Activated T-helper 1 cell treated with anti-CD3 and anti-CD28 coated beads, Interleukin-12 subunit alpha, Interleukin-12 subunit beta, Interleukin-2, Interleukin-4 antibody, amounts not matched to agents 30 ng/mL and 10 ng/mL and 1 ng/mL, durations not matched to agents 14 hours and 24 hours and 36 hours (primary cell): ENCODE measurements around the gene CD200. TPM values are rescaled to one million over a fixed set of nuclear protein-coding genes. Genes with fewer than 3 reads are reported as not detected.
A peak's percentile ranks its signal among the peaks of the same experiment; 100 is the strongest.

ENCODE experiments used
- DNase-seq: peaks from one replicate; pipeline ENCODE4 v3.0.0; 2021; ENCODE audit warnings: low spot score
- H3K27ac Mint-ChIP-seq: one replicate; pipeline ENCODE4 v1.8.0; 2021; ENCODE audit warnings: mild to moderate bottlenecking, mixed read lengths
- H3K27me3 Mint-ChIP-seq: one replicate; pipeline ENCODE4 v1.8.0; 2022; ENCODE audit warnings: mild to moderate bottlenecking, moderate library complexity, mixed read lengths; ENCODE audit not compliant: insufficient read depth
- H3K36me3 Mint-ChIP-seq: one replicate; pipeline ENCODE4 v1.8.0; 2021; ENCODE audit warnings: low read depth, mixed read lengths
- H3K4me1 Mint-ChIP-seq: one replicate; pipeline ENCODE4 v1.8.0; 2021; ENCODE audit warnings: low read depth, mixed read lengths
- H3K4me3 Mint-ChIP-seq: one replicate; pipeline ENCODE4 v1.8.0; 2021; ENCODE audit warnings: mild to moderate bottlenecking, moderate library complexity, mixed read lengths
- H3K9me3 Mint-ChIP-seq: one replicate; pipeline ENCODE4 v1.8.0; 2021; ENCODE audit warnings: mixed read lengths
- intact Hi-C: fragments of 100-400 bp; cut with micrococcal nuclease; formaldehyde crosslinking; loops from one replicate; pipeline ENCODE4 v1.15.1; 2024
- total RNA-seq: library from RNA; stranded (reverse); gene quantifications from 2 replicates; pipeline ENCODE4 v1.2.3, GENCODE V29; 2022

CD200 gene
- total RNA-seq, 1 donor from 2014 or later, result 141 TPM

DNA sequence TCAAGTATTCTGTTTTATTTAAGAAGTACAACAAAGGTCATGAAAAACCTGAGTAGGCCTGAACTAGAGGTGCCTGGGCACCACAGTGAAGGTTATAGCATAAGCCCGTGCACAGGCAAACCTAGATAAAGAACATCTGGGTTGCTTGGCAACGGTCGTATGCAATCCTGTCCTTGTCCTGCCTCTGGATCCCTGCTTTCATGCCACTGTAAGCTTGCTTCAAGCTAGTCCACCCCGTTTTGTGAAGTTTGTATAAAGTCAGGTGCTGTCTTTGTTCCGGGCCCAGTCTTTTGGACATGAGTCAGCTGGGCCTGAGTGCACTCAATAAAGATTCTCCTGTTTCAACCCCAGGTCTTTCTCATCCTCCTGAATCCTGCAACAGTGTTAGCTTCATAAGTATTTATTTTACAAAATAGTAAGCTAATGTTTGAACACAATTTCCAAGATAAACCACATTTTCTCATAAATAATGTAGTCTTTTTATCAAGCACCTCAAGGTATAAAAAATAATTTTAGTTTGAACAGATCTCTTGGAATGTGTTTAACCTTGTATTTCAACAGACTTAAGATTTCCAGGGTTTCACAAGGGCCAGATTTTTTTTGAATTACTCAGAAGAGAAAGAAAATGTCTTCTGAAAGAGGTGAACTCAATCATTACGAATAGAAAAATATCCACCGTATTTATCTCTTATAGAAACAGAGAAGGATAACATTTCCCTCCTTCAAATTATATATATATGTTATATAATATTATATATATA lies 24.6 kb upstream of the CD200 start:
- H3K9me3 Mint-ChIP-seq, result no peaks in the 10 kb centered on the region

DNA sequence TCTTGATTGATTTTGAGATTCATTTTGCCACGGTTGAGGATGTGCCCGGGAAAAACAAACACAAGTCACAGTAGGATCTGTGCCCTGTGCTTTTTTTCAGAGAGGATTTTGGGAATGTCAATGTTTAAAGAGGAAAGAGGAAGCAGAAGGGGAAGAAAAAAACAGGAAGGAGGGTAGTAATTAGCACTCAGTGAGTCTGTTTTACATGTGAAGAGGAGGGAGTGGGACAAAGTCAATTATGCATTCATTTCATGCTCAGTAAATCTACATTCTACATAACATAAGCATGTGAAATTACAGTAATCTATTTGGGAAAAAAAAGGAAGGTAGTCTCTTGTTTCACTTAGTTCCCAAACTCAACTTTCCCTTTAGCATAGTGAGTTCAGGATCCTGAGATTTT lies 18.3 kb upstream of the CD200 start:
- Mint-ChIP-seq H3K9me3 (peaks cover 13% of the 10 kb centered on the region), H3K27ac (no peak overlapping the region), H3K27me3 (no peaks in the 10 kb centered on the region), H3K36me3 (peaks cover 3% of the 10 kb centered on the region), H3K4me3 (no peak overlapping the region), H3K4me1 (no peaks in the 10 kb centered on the region)
- DNase-seq, result no peak
- intact Hi-C loops, result no loop called here

More for the DNA sequence above, 24.6 kb upstream of the CD200 start:
- no peak for DNase-seq
- Mint-ChIP-seq H3K36me3 (no peaks in the 10 kb centered on the region), H3K27me3 (no peaks in the 10 kb centered on the region), H3K4me3 (no peak overlapping the region), H3K4me1 (no peaks in the 10 kb centered on the region), H3K27ac (no peak overlapping the region)
- intact Hi-C loops, result no loop called here

DNA sequence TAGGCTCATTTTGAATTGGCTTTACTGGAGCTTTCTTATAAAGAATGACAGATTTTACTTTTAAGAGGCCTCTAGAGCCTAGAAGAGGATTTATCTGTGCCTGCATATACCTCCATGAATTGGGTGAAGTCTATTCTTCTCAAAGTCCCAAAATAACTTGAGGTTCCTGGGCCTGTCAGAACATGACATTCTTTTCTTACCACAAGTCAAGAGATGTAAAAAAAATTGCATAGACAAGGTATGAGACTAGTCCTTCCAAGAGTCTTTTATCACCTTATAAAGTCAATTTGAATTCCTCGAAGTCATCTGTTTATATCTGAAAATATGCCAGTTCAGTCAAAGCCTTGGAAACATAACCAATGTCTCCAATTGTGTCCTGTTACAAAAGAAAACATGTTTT lies 17.2 kb upstream of the CD200 start:
- DNase-seq, result no peak
- H3K27ac Mint-ChIP-seq, result no peak overlapping the region
- no peaks in the 10 kb centered on the region for H3K27me3 Mint-ChIP-seq
- intact Hi-C loops, result no loop called here
- no peak overlapping the region for H3K4me3 Mint-ChIP-seq
- peaks cover 6% of the 10 kb centered on the region for H3K4me1 Mint-ChIP-seq
- H3K36me3 Mint-ChIP-seq, result peaks cover 3% of the 10 kb centered on the region
- peaks cover 13% of the 10 kb centered on the region for H3K9me3 Mint-ChIP-seq

- H3K36me3 Mint-ChIP-seq, result peaks cover 2% of the 10 kb centered on the region
- peaks cover 6% of the 10 kb centered on the region for H3K4me1 Mint-ChIP-seq
- H3K4me3 Mint-ChIP-seq, result no peak overlapping the region
- H3K27ac Mint-ChIP-seq, result no peak overlapping the region
- H3K27me3 Mint-ChIP-seq, result peaks cover 2% of the 10 kb centered on the region
- peaks cover 9% of the 10 kb centered on the region for H3K9me3 Mint-ChIP-seq
- intact Hi-C loops, result no loop called here
- no peak for DNase-seq
Observed at GRCh38 chr3:112319516-112320276, 13.3 kb upstream of the CD200 start.

DNA sequence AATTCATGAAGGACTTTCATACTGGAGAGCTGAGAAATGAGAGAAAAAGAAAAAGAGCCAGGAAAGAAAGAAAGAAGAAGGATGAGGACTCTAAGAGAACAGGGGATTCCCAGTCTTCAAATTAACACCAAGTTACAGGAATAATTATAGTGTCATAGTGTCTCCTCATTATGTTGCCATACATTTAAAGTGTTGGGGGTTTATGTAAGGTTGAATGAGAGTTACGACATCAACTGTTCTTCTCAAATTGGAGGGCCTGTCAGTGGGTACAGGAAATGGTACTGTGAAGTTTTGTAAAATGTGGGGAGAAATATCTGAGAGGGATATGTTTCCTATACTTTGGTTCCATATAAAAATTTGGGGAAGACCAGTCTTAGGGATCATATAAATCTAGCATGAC lies 12.3 kb upstream of the CD200 start:
- Mint-ChIP-seq H3K36me3 (no peaks in the 10 kb centered on the region), H3K4me1 (peaks cover 6% of the 10 kb centered on the region), H3K4me3 (no peak overlapping the region), H3K27me3 (peaks cover 2% of the 10 kb centered on the region), H3K27ac (no peak overlapping the region), H3K9me3 (peaks cover 6% of the 10 kb centered on the region)
- no peak for DNase-seq
- intact Hi-C loops, result no loop called here

GRCh38 chr3:112321867-112322652 lies 10.9 kb upstream of the CD200 start:
- Mint-ChIP-seq H3K36me3 (no peaks in the 10 kb centered on the region), H3K4me3 (no peak overlapping the region)

DNA sequence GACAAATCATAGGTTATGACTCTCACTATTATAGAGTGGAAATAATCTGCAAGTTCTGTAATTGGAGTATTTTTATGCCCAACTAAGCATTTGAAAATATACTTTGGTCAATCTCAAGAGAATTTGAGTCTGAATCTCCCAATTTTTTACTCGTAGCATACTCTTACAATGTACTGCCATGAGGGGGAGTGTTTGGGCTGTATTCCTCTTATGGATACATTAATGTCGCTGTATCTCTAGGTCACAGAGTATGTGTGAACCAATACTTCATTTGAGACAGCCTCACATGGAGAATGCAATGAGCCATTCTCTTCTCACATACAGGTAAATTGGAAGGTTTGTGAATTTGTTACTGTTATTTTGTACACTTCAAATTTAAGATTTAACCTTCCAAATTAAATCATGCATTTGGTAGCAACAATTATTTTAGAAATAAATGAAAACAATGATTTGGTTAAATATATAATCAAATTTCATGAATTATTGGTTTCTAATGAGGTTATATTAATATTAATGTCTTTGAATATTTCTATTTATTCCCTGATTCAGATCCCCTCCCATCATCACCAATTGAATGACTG lies 5.5 kb upstream of the CD200 start:
- Mint-ChIP-seq H3K27ac (no peak overlapping the region), H3K4me1 (no peaks in the 10 kb centered on the region), H3K9me3 (no peaks in the 10 kb centered on the region), H3K4me3 (no peak overlapping the region), H3K27me3 (peaks cover 1% of the 10 kb centered on the region), H3K36me3 (no peaks in the 10 kb centered on the region)
- peak; percentile 38 for DNase-seq
- intact Hi-C loops, result loop anchor here (1.0 to 2.0 kb wide), 5 partner anchors 35 to 216 kb away; no protein-coding TSS in a partner anchor

More at GRCh38 chr3:112321867-112322652, 10.9 kb upstream of the CD200 start:
- Mint-ChIP-seq H3K27ac (no peak overlapping the region), H3K27me3 (peaks cover 2% of the 10 kb centered on the region), H3K4me1 (peaks cover 6% of the 10 kb centered on the region), H3K9me3 (peaks cover under 1% of the 10 kb centered on the region)
- no peak for DNase-seq
- intact Hi-C loops, result no loop called here

DNA sequence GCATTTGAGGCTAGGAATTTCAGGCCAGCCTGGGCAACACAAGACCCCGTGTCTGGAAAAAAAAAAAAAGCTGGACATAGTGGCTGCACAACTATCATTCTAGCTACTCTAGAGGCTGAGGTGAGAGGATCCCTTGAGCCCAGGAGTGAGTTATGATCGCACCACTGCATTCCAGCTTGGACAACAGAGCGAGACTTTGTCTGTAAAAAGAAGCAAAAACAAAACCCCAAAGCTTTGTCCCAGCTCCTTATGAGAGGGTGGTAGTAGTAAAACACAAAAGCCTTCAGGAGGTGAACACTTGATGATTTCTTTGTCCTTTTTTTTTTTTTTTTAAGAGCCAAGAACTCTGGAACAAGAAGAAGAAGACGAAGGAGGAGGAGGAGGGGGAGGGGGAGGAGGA lies 1.1 kb upstream of the CD200 start:
- intact Hi-C loops, result loop anchor here (2.0 kb wide), 1 partner anchor 167 kb away; the partner anchor contains the start of gene BTLA
- H3K27ac Mint-ChIP-seq, result peak overlapping the region; percentile 29
- peaks cover 1% of the 10 kb centered on the region for H3K27me3 Mint-ChIP-seq
- H3K9me3 Mint-ChIP-seq, result no peaks in the 10 kb centered on the region
- peak overlapping the region; percentile 82 for H3K4me3 Mint-ChIP-seq
- H3K4me1 Mint-ChIP-seq, result peaks cover 32% of the 10 kb centered on the region
- no peak for DNase-seq
- H3K36me3 Mint-ChIP-seq, result peaks cover 30% of the 10 kb centered on the region

DNA sequence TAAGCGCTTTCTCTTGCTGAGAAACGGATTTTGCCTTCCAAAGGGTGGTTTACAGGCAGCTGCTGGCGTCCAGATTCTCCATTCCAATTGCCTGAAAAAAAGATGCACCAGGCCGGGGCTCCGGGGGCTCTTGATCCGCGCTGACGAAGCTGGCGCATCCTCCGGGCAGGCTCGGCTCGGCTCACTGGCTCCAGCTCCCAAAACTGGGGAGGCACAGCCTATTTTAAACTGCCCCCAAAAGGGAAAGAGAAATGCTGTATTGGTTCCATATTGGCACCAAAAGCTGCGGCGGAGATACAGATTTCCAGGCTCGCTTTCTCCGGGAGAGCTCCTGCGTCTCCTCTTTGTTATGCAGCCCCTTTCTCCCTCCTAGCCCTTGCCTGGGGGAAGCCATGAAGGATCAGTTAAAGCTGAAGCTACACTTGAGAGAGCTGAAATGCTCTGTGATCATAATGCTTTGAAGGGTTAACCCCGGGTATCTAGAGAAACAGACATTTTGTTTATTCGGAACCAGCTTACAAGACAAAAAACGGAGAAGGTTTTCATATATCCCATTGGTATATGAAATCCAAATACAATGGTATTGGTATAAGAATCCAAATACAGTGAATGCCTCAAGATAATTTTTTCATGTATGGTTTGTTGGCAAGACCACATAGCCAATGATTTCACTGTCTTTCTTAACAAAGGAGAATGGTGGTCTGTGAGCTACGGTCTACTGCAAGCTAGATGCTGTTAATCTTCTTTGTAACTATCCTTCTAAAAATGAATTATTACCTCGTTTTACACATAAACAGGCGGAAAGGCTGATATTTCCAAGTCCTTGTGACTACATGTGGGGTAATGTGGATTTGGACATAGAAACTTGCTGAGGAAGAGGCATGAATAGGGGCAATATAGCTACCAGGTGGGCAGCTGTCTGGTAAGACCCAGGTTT lies 693 bp downstream of the CD200 start:
- H3K4me3 Mint-ChIP-seq, result peak overlapping the region; percentile 97
- peaks cover 43% of the 10 kb centered on the region for H3K36me3 Mint-ChIP-seq
- DNase-seq, result peak; percentile 13
- peaks cover 1% of the 10 kb centered on the region for H3K27me3 Mint-ChIP-seq
- H3K4me1 Mint-ChIP-seq, result peaks cover 48% of the 10 kb centered on the region
- intact Hi-C loops, result loop anchor here (1.0 to 2.0 kb wide), 2 partner anchors 25 to 165 kb away; partner anchors contain the start of gene BTLA
- H3K27ac Mint-ChIP-seq, result peak overlapping the region; percentile 84
- no peaks in the 10 kb centered on the region for H3K9me3 Mint-ChIP-seq

DNA sequence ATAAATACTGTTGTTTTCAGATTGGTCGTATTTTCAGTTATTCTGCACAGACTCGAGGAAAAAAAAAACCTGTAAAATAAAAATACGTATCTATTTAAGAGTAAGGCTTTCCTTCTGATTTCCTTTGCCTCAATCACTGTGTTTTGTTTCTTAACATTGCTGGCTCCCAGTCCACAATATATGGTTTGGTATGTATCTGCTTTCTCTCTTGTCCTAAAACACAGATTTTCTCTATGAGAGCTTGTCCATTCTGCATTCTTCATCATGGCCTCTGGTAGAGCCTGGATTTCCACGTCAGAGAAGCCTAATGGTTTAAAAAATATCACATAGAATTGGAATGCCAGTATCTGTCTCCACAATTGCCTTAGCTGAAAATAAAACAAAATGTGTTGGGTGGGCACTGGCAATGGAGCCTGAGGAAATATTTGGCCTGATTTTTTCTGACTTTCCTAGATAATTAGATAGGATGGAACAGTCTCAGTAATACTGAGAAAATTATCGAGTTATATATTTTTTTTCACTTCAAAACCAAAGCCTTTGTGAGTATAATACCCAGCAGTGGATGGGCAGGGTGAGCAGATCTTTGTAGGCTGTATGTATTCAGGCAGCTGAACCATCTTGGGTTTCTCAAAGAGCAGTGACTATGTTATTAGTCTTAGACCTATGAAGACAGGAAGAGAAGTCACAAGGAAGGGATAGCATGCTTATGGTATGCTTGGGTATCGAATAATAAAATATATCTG lies 1.9 kb downstream of the CD200 start:
- H3K9me3 Mint-ChIP-seq, result no peaks in the 10 kb centered on the region
- peak overlapping the region; percentile 70 for H3K27ac Mint-ChIP-seq
- H3K4me3 Mint-ChIP-seq, result peak overlapping the region; percentile 97
- intact Hi-C loops, result no loop called here
- DNase-seq, result no peak
- peaks cover 1% of the 10 kb centered on the region for H3K27me3 Mint-ChIP-seq
- peaks cover 56% of the 10 kb centered on the region for H3K4me1 Mint-ChIP-seq
- peaks cover 52% of the 10 kb centered on the region for H3K36me3 Mint-ChIP-seq

GRCh38 chr3:112335434-112335781 lies 2.5 kb downstream of the CD200 start:
- H3K4me3 Mint-ChIP-seq, result peak overlapping the region; percentile 97
- peaks cover 60% of the 10 kb centered on the region for H3K4me1 Mint-ChIP-seq

More at GRCh38 chr3:112335434-112335781, 2.5 kb downstream of the CD200 start:
- Mint-ChIP-seq H3K9me3 (no peaks in the 10 kb centered on the region), H3K36me3 (peaks cover 54% of the 10 kb centered on the region), H3K27me3 (peaks cover 1% of the 10 kb centered on the region), H3K27ac (no peak overlapping the region)
- intact Hi-C loops, result no loop called here
- no peak for DNase-seq
